Kidney capillary endothelial cell (primary cell): Measurements from ENCODE around the gene MOV10L1.
"Not testable (repeated sequence)": the region's sequence is repeated elsewhere in the genome, so short reads cannot be mapped to it uniquely, and the experiment has no call there.

Experiments used
- DNase-seq: peaks from one replicate; pipeline ENCODE4 v3.0.0-alpha.2; 2018; ENCODE audit warnings: low spot score

The MOV10L1 gene

GRCh38 chr22:50105208-50106100, 15.6 kb downstream of the MOV10L1 start:
- peak; percentile 73 for DNase-seq

GRCh38 chr22:50107529-50107928, 17.7 kb downstream of the MOV10L1 start:
- DNase-seq: no peak

- no peak for DNase-seq
Measured at GRCh38 chr22:50111056-50111455, 21.2 kb downstream of the MOV10L1 start.

- DNase-seq: peak; percentile 95
Measured at GRCh38 chr22:50112151-50113118, 22.6 kb downstream of the MOV10L1 start.

- peak; percentile 88 for DNase-seq
Measured at GRCh38 chr22:50114221-50115021, 24.6 kb downstream of the MOV10L1 start.

GRCh38 chr22:50115693-50116092, 25.9 kb downstream of the MOV10L1 start:
- peak; percentile 54 for DNase-seq

GRCh38 chr22:50117168-50117762, 27.5 kb downstream of the MOV10L1 start:
- no peak for DNase-seq

GRCh38 chr22:50118129-50118528, 28.3 kb downstream of the MOV10L1 start:
- no peak for DNase-seq

GRCh38 chr22:50118557-50119168, 28.9 kb downstream of the MOV10L1 start:
- DNase-seq: peak; percentile 82

- DNase-seq: no peak
Measured at GRCh38 chr22:50119169-50119767, 29.5 kb downstream of the MOV10L1 start.

- no peak for DNase-seq
Measured at GRCh38 chr22:50119768-50120251, 30.0 kb downstream of the MOV10L1 start.

- DNase-seq: no peak
Measured at GRCh38 chr22:50121202-50121740, 31.5 kb downstream of the MOV10L1 start.

- DNase-seq: no peak
Measured at GRCh38 chr22:50123119-50123518, 33.3 kb downstream of the MOV10L1 start.

GRCh38 chr22:50125029-50125428, 35.2 kb downstream of the MOV10L1 start:
- no peak for DNase-seq

- DNase-seq: no peak
Measured at GRCh38 chr22:50129121-50129736, 39.4 kb downstream of the MOV10L1 start.

- DNase-seq: no peak
Measured at GRCh38 chr22:50131894-50132293, 42.1 kb downstream of the MOV10L1 start.

- DNase-seq: no peak
Measured at GRCh38 chr22:50134481-50134880, 44.7 kb downstream of the MOV10L1 start.

- DNase-seq: no peak
Measured at GRCh38 chr22:50136581-50137015, 46.8 kb downstream of the MOV10L1 start.

- DNase-seq: not testable (repeated sequence)
Measured at GRCh38 chr22:50137277-50137676, 47.5 kb downstream of the MOV10L1 start.

- no peak for DNase-seq
Measured at GRCh38 chr22:50138041-50138440, 48.2 kb downstream of the MOV10L1 start.
